Activated CD8-positive, alpha-beta memory T cell treated with anti-CD3 and anti-CD28 coated beads, Interleukin-2, amount 10 ng/mL, durations not matched to agents 7 days and 5 days (primary cell): ENCODE results near the gene TRIM5. TPM values are rescaled to one million over a fixed set of nuclear protein-coding genes. Genes with fewer than 3 reads are reported as not detected.
"Not testable (repeated sequence)": the region's sequence is repeated elsewhere in the genome, so short reads cannot be mapped to it uniquely, and the experiment has no call there.

ENCODE experiments used
- ATAC-seq: fragments of 150-1000 bp; cut with Tn5 transposase; one replicate; pipeline ENCODE4 v1.10.0; 2021; ENCODE audit warnings: moderate library complexity
- CTCF ChIA-PET: fragments of 350-600 bp; sonication (Branson Sonifier 250); formaldehyde crosslinking; loops from one replicate; lab custom pipeline; 2021; ENCODE audit warnings: antibody characterized with exemption; lab: Charles Lee
- DNase-seq: peaks from one replicate; pipeline ENCODE4 v3.0.0-alpha.2; 2020
- H3K27ac Mint-ChIP-seq: one replicate; pipeline ENCODE4 v1.8.0; 2021; ENCODE audit warnings: mild to moderate bottlenecking, mixed read lengths
- H3K27me3 Mint-ChIP-seq: one replicate; pipeline ENCODE4 v1.8.0; 2021; ENCODE audit warnings: mixed read lengths
- H3K36me3 Mint-ChIP-seq: one replicate; pipeline ENCODE4 v1.8.0; 2021; ENCODE audit warnings: mild to moderate bottlenecking, mixed read lengths
- H3K4me1 Mint-ChIP-seq: one replicate; pipeline ENCODE4 v1.8.0; 2021; ENCODE audit warnings: mixed read lengths
- H3K4me3 Mint-ChIP-seq: one replicate; pipeline ENCODE4 v1.8.0; 2021; ENCODE audit warnings: mild to moderate bottlenecking, moderate library complexity, mixed read lengths
- H3K9me3 Mint-ChIP-seq: one replicate; pipeline ENCODE4 v1.8.0; 2022; ENCODE audit warnings: low read depth, mixed read lengths
- total RNA-seq, 2 experiments: library from RNA; stranded (reverse); gene quantifications; one replicate each; pipeline ENCODE4 v1.2.3, GENCODE V29; 2021

Gene TRIM5
- total RNA-seq, 2 experiments from 2014 or later, result 25.0 to 35.4 TPM

DNA sequence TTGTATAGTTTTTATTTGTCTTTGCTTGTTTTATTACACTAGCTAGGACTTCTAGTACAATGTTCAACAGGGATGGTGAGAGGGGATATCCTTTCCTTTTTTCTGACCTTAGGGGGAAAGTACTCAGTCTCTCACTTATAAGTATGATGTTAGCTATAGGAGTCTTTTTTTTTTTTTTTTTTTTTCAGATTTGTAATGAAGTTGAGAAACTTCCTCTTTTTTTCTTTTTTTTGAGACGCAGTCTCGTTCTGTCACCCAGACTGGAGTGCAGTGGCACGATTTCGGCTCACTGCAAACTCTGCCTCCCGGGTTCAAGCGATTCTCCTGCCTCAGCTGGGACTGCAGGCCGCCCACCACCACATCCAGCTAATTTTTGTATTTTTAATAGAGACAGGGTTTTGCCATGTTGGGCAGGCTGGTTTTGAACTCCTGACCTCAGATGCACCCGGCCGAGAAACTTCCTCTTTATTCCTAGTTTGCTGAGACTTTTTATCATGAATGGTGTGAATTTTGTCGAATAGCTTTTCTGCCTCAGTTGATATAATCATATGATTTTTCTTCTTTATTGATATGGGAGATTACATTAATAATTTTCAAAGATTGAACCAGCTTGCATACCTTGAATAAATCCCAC lies 15.7 kb upstream of the TRIM5 start:
- CTCF ChIA-PET, result interaction anchor here (2.0 to 2.3 kb wide), 2 partner anchors 11 to 16 kb away, joined by 7 to 8 read pairs; partner anchors contain the start of genes TRIM22 and TRIM5
- DNase-seq (no peak), ATAC-seq (no peak)
- no peak overlapping the region for H3K27ac Mint-ChIP-seq
- no peaks in the 10 kb centered on the region for H3K27me3 Mint-ChIP-seq
- H3K36me3 Mint-ChIP-seq, result peaks cover 79% of the 10 kb centered on the region
- H3K4me1 Mint-ChIP-seq, result peaks cover 44% of the 10 kb centered on the region
- no peak overlapping the region for H3K4me3 Mint-ChIP-seq
- no peaks in the 10 kb centered on the region for H3K9me3 Mint-ChIP-seq

DNA sequence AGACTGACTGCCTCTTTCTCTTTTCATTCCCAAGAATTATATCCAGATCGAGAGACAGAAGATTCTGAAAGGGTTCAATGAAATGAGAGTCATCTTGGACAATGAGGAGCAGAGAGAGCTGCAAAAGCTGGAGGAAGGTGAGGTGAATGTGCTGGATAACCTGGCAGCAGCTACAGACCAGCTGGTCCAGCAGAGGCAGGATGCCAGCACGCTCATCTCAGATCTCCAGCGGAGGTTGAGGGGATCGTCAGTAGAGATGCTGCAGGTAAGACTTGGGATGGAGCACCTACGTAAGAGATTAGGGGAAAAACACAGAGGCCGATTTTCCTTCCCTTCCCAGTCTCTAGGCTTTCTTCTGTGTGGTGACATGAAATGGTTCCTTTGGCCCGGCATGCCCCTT lies 13.4 kb upstream of the TRIM5 start:
- Mint-ChIP-seq H3K4me1 (peaks cover 48% of the 10 kb centered on the region), H3K4me3 (no peak overlapping the region), H3K36me3 (peaks cover 78% of the 10 kb centered on the region), H3K27me3 (no peaks in the 10 kb centered on the region), H3K27ac (peak overlapping the region; percentile 15), H3K9me3 (no peaks in the 10 kb centered on the region)
- ATAC-seq (no peak), DNase-seq (no peak)
- CTCF ChIA-PET, result interaction anchor here (2.0 kb wide), 1 partner anchor 8 kb away, joined by 7 read pairs; the partner anchor contains the start of gene TRIM22

DNA sequence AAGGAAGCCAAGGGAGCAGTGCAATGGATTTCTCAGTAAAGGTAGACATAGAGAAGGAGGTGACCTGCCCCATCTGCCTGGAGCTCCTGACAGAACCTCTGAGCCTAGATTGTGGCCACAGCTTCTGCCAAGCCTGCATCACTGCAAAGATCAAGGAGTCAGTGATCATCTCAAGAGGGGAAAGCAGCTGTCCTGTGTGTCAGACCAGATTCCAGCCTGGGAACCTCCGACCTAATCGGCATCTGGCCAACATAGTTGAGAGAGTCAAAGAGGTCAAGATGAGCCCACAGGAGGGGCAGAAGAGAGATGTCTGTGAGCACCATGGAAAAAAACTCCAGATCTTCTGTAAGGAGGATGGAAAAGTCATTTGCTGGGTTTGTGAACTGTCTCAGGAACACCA lies 11.3 kb upstream of the TRIM5 start:
- H3K36me3 Mint-ChIP-seq, result peaks cover 75% of the 10 kb centered on the region
- DNase-seq, result no peak
- H3K4me1 Mint-ChIP-seq, result peaks cover 49% of the 10 kb centered on the region
- H3K27ac Mint-ChIP-seq, result no peak overlapping the region
- no peaks in the 10 kb centered on the region for H3K27me3 Mint-ChIP-seq
- CTCF ChIA-PET, result interaction anchor here (2.0 kb wide), 1 partner anchor 11 kb away, joined by 5 read pairs; the partner anchor contains the start of gene TRIM5
- ATAC-seq, result no peak
- no peak overlapping the region for H3K4me3 Mint-ChIP-seq
- no peaks in the 10 kb centered on the region for H3K9me3 Mint-ChIP-seq

DNA sequence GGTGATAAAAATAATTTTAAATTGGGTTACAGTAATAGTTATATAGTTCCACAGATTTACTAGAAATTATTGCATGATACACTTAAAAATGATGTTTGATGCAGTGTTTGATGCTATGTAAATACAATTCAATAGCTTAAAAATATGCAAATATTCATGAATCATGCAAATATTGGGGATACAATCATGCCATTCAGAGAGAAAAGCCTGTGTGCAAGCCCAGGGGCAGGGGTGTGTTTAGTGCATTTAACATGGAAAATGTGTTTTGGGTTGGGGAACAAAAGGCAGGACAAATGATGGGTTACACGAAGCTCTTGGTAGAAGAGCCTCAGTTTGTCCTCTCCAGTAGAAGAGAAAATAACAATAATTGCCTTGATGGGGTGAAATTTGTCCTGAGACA lies 10.7 kb upstream of the TRIM5 start:
- ATAC-seq (no peak), DNase-seq (no peak)
- Mint-ChIP-seq H3K4me3 (no peak overlapping the region), H3K27ac (no peak overlapping the region), H3K4me1 (peaks cover 46% of the 10 kb centered on the region), H3K9me3 (no peaks in the 10 kb centered on the region), H3K36me3 (peaks cover 74% of the 10 kb centered on the region), H3K27me3 (no peaks in the 10 kb centered on the region)
- CTCF ChIA-PET, result interaction anchor here (2.0 kb wide), 1 partner anchor 11 kb away, joined by 5 read pairs; the partner anchor contains the start of gene TRIM5

DNA sequence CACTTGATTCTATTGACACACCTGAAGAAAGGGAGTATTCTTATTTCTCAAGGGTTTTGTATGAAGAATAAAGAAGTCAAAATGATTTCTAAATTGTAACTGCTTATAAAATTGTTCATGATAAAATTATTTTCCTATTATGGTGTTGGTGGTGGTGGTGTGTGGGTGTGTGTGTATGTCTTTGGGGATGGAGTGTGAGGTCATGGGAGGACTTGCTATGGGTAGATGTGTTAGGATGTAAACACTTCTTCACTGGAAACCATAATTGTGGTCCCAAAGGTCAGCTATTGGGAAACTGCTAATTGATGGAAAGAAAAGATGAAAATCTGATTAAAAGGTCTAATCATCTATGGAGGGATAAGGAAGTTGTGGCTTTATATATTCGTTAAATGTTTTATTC lies 9.8 kb upstream of the TRIM5 start:
- CTCF ChIA-PET, result interaction anchor here (2.0 kb wide), 1 partner anchor 10 kb away, joined by 5 read pairs; the partner anchor contains the start of gene TRIM5
- H3K36me3 Mint-ChIP-seq, result peaks cover 73% of the 10 kb centered on the region
- H3K4me1 Mint-ChIP-seq, result peaks cover 42% of the 10 kb centered on the region
- no peak for ATAC-seq
- no peak for DNase-seq
- H3K9me3 Mint-ChIP-seq, result no peaks in the 10 kb centered on the region
- peak overlapping the region; percentile 23 for H3K4me3 Mint-ChIP-seq
- H3K27ac Mint-ChIP-seq, result no peak overlapping the region
- no peaks in the 10 kb centered on the region for H3K27me3 Mint-ChIP-seq

DNA sequence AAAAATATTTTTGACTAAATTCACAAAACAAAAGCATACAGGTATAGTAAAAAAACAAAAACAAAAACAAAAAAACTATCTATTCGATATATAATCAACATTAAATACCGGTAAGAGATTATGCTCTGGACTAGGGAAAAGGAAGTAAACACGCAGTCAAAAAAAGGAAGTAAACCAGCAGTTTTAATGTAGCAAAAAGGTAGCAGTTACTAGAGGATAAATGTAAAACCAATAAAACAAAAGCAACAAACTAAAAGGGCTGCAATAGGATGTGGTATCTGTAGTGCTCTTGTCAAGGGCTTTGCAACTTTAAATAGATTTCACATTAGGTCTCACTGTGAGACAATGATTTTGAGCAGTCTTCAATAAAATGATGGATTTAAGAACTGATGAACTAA lies 7.1 kb upstream of the TRIM5 start:
- no peaks in the 10 kb centered on the region for H3K27me3 Mint-ChIP-seq
- DNase-seq, result no peak
- H3K4me1 Mint-ChIP-seq, result peaks cover 47% of the 10 kb centered on the region
- peak overlapping the region; percentile 88 for H3K4me3 Mint-ChIP-seq
- peaks cover 53% of the 10 kb centered on the region for H3K36me3 Mint-ChIP-seq
- CTCF ChIA-PET, result no interaction called here
- ATAC-seq, result no peak
- H3K9me3 Mint-ChIP-seq, result no peaks in the 10 kb centered on the region
- peak overlapping the region; percentile 95 for H3K27ac Mint-ChIP-seq

DNA sequence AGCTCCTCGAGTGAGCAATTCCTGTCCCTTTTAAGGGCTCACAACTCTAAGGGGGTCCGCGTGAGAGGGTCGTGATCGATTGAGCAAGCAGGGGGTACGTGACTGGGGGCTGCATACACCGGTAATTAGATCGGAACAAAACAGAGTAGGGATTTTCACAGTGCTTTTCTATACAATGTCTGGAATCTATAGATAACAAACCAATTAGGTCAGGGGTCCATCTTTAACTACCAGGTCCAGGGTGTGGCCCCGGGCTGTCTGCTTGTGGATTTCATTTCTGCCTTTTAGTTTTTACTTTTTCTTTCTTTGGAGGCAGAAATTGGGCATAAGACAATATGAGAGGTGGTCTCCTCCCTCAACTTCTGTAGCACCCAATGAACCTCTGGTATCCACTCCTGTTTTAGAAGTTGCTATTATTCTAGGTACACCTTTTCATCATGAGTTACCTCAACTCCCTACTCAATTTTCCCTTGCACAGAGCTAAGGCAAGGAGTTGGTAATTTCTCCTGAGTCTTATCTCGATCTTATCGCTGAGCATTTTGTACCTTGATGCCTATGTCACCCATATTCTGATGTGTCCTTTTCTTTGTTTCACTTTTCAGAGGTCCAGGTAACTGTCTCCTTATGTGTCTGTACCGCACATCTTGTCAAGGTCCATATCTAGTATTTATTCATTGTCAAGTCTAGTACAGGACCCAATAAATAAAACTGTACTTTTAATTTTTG lies 6.5 kb upstream of the TRIM5 start:
- peaks cover 49% of the 10 kb centered on the region for H3K36me3 Mint-ChIP-seq
- H3K4me1 Mint-ChIP-seq, result peaks cover 45% of the 10 kb centered on the region
- not testable (repeated sequence) for DNase-seq, H3K9me3 Mint-ChIP-seq, ATAC-seq, H3K27me3 Mint-ChIP-seq
- H3K4me3 Mint-ChIP-seq, result peak overlapping the region; percentile 88
- CTCF ChIA-PET, result interaction anchor here (1.2 to 1.5 kb wide), 3 partner anchors 12 to 92 kb away, joined by 3 to 4 read pairs (median 4); partner anchors contain the start of gene TRIM34
- peak overlapping the region; percentile 95 for H3K27ac Mint-ChIP-seq

DNA sequence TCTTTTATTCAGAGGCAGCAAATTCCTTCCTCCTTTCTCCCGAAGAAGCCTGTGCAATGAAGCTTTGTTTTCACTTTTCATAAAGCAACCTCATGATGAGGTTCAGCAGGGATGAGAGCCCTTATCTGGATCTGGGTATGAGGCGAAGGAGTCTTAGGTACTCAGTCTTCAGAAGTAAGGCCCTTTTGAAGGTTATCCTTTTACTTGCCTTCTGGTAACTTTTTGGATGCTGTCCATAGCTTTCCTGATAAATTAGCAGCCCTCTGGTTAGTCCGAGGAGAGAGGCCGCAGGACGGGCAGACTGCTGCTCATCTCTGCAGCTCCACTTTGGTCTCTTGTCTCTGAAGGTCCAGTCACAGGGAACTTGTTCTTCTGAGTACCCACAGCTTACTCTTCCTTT lies 5.9 kb upstream of the TRIM5 start:
- peak; percentile 10 for ATAC-seq
- H3K9me3 Mint-ChIP-seq, result no peaks in the 10 kb centered on the region
- H3K36me3 Mint-ChIP-seq, result peaks cover 42% of the 10 kb centered on the region
- H3K4me3 Mint-ChIP-seq, result peak overlapping the region; percentile 88
- H3K27me3 Mint-ChIP-seq, result no peaks in the 10 kb centered on the region
- no peak for DNase-seq
- H3K27ac Mint-ChIP-seq, result peak overlapping the region; percentile 95
- CTCF ChIA-PET, result interaction anchor here (1.2 to 1.5 kb wide), 3 partner anchors 12 to 91 kb away, joined by 3 to 4 read pairs (median 4); partner anchors contain the start of gene TRIM34
- H3K4me1 Mint-ChIP-seq, result peaks cover 43% of the 10 kb centered on the region

DNA sequence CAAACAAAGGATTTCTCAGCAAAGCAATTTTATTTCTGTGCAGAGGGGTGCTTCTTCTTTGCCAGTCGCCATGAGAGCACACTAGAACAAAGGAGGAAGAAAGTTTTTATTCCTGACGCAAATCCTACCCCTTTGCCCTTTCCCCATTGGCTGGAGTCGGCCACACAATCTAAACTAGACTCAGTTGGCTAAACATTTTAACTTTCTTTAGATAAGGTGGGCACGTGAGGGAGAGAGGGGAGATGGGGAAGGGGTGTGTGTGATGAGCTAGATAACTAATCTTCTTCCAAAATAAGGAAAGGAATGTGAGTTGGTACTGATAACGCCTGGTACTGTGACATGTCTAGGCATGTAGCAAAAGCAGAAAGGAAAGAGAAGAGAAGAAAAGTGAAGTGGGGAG lies 5.3 kb upstream of the TRIM5 start:
- Mint-ChIP-seq H3K27ac (peak overlapping the region; percentile 95), H3K9me3 (no peaks in the 10 kb centered on the region), H3K4me1 (peaks cover 42% of the 10 kb centered on the region), H3K27me3 (no peaks in the 10 kb centered on the region), H3K36me3 (peaks cover 39% of the 10 kb centered on the region), H3K4me3 (peak overlapping the region; percentile 88)
- no peak for DNase-seq
- CTCF ChIA-PET, result interaction anchor here (0.9 to 1.5 kb wide), 7 partner anchors 9 to 90 kb away, joined by 3 to 7 read pairs (median 4); partner anchors contain the start of gene TRIM34
- peak; percentile 5 for ATAC-seq

DNA sequence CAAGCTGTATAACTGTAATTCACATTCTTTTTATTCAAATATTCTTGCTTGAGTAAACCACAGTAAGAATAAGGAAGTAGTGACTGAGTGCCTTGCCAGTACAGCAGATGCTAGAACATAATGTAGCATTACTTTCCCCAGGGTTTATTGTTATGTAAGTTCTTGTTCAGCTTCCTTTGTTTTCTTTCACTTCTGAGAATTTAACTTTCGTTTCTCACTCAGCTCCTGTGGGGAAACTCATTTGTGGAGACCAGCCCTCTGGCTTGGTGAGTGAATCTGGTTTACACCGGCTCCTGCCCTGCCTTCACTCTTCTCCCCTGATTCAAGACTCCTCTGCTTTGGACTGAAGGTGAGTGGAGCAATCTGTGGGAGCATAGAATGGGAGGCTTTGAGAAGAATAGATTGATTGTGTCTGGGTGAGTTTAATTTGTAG lies 4.7 kb upstream of the TRIM5 start, which contains the start of gene TRIM22:
TRIM22 (plus strand) TSS at position 240 of the 433 bp plus-strand sequence. CDS start 6,443 bp downstream, outside the sequence.
- Mint-ChIP-seq H3K36me3 (peaks cover 34% of the 10 kb centered on the region), H3K27me3 (no peaks in the 10 kb centered on the region), H3K4me3 (peak within 1 kb of the TSS; percentile 88), H3K4me1 (peaks cover 39% of the 10 kb centered on the region), H3K27ac (peak within 1 kb of the TSS; percentile 95), H3K9me3 (no peaks in the 10 kb centered on the region)
- DNase-seq (peak; percentile 86), ATAC-seq (peak; percentile 72)
- CTCF ChIA-PET, result interaction anchor here (0.8 to 1.2 kb wide), 5 partner anchors 10 to 120 kb away, joined by 3 to 7 read pairs (median 3); no protein-coding TSS in a partner anchor

DNA sequence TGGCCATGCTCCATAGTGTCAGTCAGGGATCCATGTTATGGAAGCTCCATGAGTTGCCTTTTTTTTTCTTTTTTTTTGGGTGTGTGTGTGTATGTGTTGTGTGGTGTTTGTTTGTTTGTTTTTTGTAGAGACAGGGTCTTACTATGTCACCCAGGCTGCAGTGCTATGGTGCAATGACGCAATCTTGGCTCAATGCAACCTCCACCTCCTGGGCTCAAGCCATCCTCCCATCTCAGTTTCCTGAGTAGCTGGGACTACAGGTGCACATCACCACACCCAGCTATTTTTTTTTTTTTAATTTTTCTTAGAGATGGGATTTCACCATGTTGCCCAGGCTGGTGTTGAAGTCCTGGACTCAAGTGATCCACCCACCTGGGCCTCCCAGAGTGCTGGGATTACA lies 3.6 kb upstream of the TRIM5 start:
- H3K4me1 Mint-ChIP-seq, result peaks cover 34% of the 10 kb centered on the region
- H3K27me3 Mint-ChIP-seq, result no peaks in the 10 kb centered on the region
- peak overlapping the region; percentile 63 for H3K27ac Mint-ChIP-seq
- ATAC-seq (no peak), DNase-seq (no peak)
- CTCF ChIA-PET, result no interaction called here
- peaks cover 28% of the 10 kb centered on the region for H3K36me3 Mint-ChIP-seq
- no peaks in the 10 kb centered on the region for H3K9me3 Mint-ChIP-seq
- no peak overlapping the region for H3K4me3 Mint-ChIP-seq

DNA sequence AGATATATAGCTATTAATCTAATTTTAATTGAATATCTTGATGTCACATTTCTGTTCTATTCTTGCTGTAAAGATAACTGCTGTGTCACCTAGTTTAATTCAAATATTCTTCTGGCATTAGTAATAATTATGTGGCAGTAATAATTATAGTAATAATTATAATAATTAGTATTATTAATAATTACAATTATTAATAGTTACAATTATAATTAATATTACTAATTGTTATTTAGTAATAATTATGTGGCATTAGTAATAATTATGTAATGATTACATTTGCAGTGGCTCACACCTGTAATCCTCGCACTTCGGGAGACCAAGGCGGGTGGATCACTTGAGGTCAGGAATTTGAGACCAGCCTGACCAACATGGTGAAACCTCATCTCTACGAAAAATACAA lies 1.6 kb upstream of the TRIM5 start:
- DNase-seq (no peak), ATAC-seq (no peak)
- Mint-ChIP-seq H3K27me3 (no peaks in the 10 kb centered on the region), H3K36me3 (peaks cover 23% of the 10 kb centered on the region), H3K4me1 (peaks cover 33% of the 10 kb centered on the region), H3K27ac (no peak overlapping the region), H3K9me3 (no peaks in the 10 kb centered on the region), H3K4me3 (no peak overlapping the region)
- CTCF ChIA-PET, result no interaction called here

DNA sequence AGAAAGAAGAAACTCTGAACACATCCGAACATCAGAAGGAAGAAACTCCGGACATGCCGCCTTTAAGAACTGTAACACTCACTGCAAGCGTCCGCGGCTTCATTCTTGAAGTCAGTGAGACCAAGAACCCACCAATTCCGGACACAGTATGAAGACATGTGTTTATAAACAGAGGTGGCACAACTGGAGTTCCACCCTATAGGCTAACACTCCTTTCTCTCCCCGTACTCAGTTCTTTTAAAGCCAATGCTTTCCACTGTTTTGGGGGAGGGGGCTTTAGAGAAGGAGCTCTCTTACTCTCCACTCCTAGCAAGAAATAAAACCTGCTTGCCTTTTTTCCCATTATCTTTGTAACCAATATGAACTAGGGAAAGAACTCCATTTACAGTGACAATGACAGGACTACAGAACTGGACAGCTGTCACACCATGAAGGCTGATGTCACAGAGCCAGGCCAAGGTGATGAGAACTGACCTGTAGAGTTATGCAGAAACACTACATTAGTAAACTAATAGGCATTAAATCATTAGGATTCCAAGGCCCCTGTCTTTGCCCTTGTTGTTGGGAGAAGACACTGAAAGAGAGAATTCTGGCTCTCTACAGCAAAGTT lies 733 bp downstream of the TRIM5 start:
- Mint-ChIP-seq H3K4me1 (peaks cover 38% of the 10 kb centered on the region), H3K9me3 (no peaks in the 10 kb centered on the region)
- no peak for ATAC-seq

More for the DNA sequence above, 733 bp downstream of the TRIM5 start:
- H3K4me3 Mint-ChIP-seq, result peak overlapping the region; percentile 96
- no peaks in the 10 kb centered on the region for H3K27me3 Mint-ChIP-seq
- H3K36me3 Mint-ChIP-seq, result peaks cover 24% of the 10 kb centered on the region
- H3K27ac Mint-ChIP-seq, result peak overlapping the region; percentile 94
- CTCF ChIA-PET, result interaction anchor here (1.0 to 1.9 kb wide), 14 partner anchors 11 to 208 kb away, joined by 3 to 8 read pairs (median 4); partner anchors contain the start of gene TRIM34
- no peak for DNase-seq
